Left lung (tissue), 10 donors: ENCODE measurements around the gene LAMA5. TPM values are rescaled to one million over a fixed set of nuclear protein-coding genes. Genes with fewer than 3 reads are reported as not detected.

Experiments used
- ATAC-seq: fragments of 200-7000 bp; cut with Tn5 transposase; one replicate; pipeline ENCODE4 v1.9.1; 2020; ENCODE audit warnings: moderate library complexity
- DNase-seq, 4 donors: peaks; one replicate each; pipeline ENCODE4 v3.0.0-alpha.2; 2013 to 2020
- H3K27ac ChIP-seq, 2 donors: fragments of 200-600 bp; sonication (generic) in 1 of 2; one replicate each; pipeline versions ENCODE4 v1.5.0 to v1.8.0; 2020 to 2021
- H3K27me3 ChIP-seq, 2 donors: fragments of 200-600 bp; sonication (generic) in 1 of 2; one replicate each; pipeline versions ENCODE4 v1.5.0 to v1.8.0; 2020 to 2021
- H3K36me3 ChIP-seq, 2 donors: fragments of 200-600 bp; sonication (generic) in 1 of 2; one replicate each; pipeline versions ENCODE4 v1.5.0 to v1.8.0; 2020 to 2021
- H3K4me1 ChIP-seq, 2 donors: fragments of 200-600 bp; one replicate each; pipeline ENCODE4 v1.8.0; 2021
- H3K4me3 ChIP-seq, 2 donors: fragments of 200-600 bp; sonication (generic) in 1 of 2; one replicate each; pipeline versions ENCODE4 v1.5.0 to v1.8.0; 2020 to 2021; ENCODE audit warnings: mild to moderate bottlenecking in 1 of 2
- H3K9me3 ChIP-seq, 2 donors: fragments of 200-600 bp; sonication (generic) in 1 of 2; one replicate each; pipeline versions ENCODE4 v1.5.0 to v1.8.0; 2020 to 2021
- CTCF ChIP-seq, 2 donors: fragments of 200-600 bp; sonication (generic) in 1 of 2; IDR thresholded peaks; one replicate each; pipeline versions ENCODE4 v1.5.0 to v1.8.0; 2021; ENCODE audit warnings: antibody characterized with exemption in 2 of 2
- intact Hi-C, 2 donors: fragments of 100-400 bp; cut with DNase I; formaldehyde crosslinking; loops; one replicate each; pipeline versions ENCODE4 v1.11.2 to v1.14.2; 2022
- polyA plus RNA-seq, 6 donors: library from polyadenylated mRNA; unstranded; fragments of 120-200 nt; gene quantifications; one replicate each; pipeline ENCODE4 v1.2.1, GENCODE V29; 2013; ENCODE audit not compliant: insufficient read length in 6 of 6
- total RNA-seq, 2 donors: library from RNA; stranded (reverse); fragmentation: NEBNext Ultra II Directional; extraction: Animal tissue kit (Norgen Biotek cat#: 25700); gene quantifications; one replicate each; pipeline ENCODE4 v1.2.1, GENCODE V29; 2021
- donor health status: DM: no; HTN: yes; CAD: no.
- donor health status: DM: no; HTN: no; CAD: no.

The LAMA5 gene
- total and polyA plus RNA-seq, 8 donors: 123 to 267 (median 158) TPM

GRCh38 chr20:62285151-62285550 is 82.0 kb downstream of the LAMA5 start:
- DNase-seq (no peak), ATAC-seq (no peak)
- H3K9me3 ChIP-seq: no peaks in the 10 kb centered on the region
- no peaks in the 10 kb centered on the region for H3K4me1 ChIP-seq
- no peak for TF ChIP-seq CTCF (IDR thresholded peaks at IDR 0.05)
- no peak overlapping the region for H3K27ac ChIP-seq
- H3K36me3 ChIP-seq: peaks cover 0 to 95% of the 10 kb centered on the region in 2 donors
- no peak overlapping the region for H3K4me3 ChIP-seq
- no peaks in the 10 kb centered on the region for H3K27me3 ChIP-seq
- intact Hi-C loops: no loop called here

GRCh38 chr20:62284448-62284847 is 82.7 kb downstream of the LAMA5 start:
- Histone ChIP-seq H3K9me3 (no peaks in the 10 kb centered on the region), H3K36me3 (peaks cover 0 to 95% of the 10 kb centered on the region in 2 donors), H3K4me1 (no peaks in the 10 kb centered on the region), H3K27ac (no peak overlapping the region), H3K4me3 (no peak overlapping the region), H3K27me3 (no peaks in the 10 kb centered on the region)
- TF ChIP-seq CTCF (IDR thresholded peaks at IDR 0.05): no peak
- intact Hi-C loops: no loop called here
- ATAC-seq (no peak), DNase-seq (no peak)

GRCh38 chr20:62282877-62283503 is 84.1 kb downstream of the LAMA5 start:
- Histone ChIP-seq H3K36me3 (peaks cover 0 to 92% of the 10 kb centered on the region in 2 donors), H3K4me3 (no peak overlapping the region), H3K27me3 (no peaks in the 10 kb centered on the region), H3K9me3 (no peaks in the 10 kb centered on the region), H3K27ac (no peak overlapping the region), H3K4me1 (no peaks in the 10 kb centered on the region)
- DNase-seq (no peak), ATAC-seq (no peak)
- intact Hi-C loops: no loop called here
- TF ChIP-seq CTCF (IDR thresholded peaks at IDR 0.05): no peak

GRCh38 chr20:62282103-62282502 is 85.0 kb downstream of the LAMA5 start:
- DNase-seq (no peak), ATAC-seq (no peak)
- intact Hi-C loops: no loop called here
- no peak for TF ChIP-seq CTCF (IDR thresholded peaks at IDR 0.05)
- Histone ChIP-seq H3K4me1 (no peaks in the 10 kb centered on the region), H3K36me3 (peaks cover 0 to 92% of the 10 kb centered on the region in 2 donors), H3K27me3 (no peaks in the 10 kb centered on the region), H3K4me3 (no peak overlapping the region), H3K9me3 (no peaks in the 10 kb centered on the region), H3K27ac (no peak overlapping the region)

GRCh38 chr20:62281161-62281933 is 85.8 kb downstream of the LAMA5 start:
- Histone ChIP-seq H3K9me3 (no peaks in the 10 kb centered on the region), H3K4me3 (no peak overlapping the region), H3K4me1 (no peaks in the 10 kb centered on the region), H3K27me3 (no peaks in the 10 kb centered on the region), H3K36me3 (peaks cover 0 to 87% of the 10 kb centered on the region in 2 donors), H3K27ac (no peak overlapping the region)
- no peak for TF ChIP-seq CTCF (IDR thresholded peaks at IDR 0.05)
- peak in 1 of 4 donors; percentile 40 for DNase-seq
- intact Hi-C loops: no loop called here
- ATAC-seq: peak; percentile 75
